Measurements from ENCODE around the gene GYPC.

Gene GYPC

DNA sequence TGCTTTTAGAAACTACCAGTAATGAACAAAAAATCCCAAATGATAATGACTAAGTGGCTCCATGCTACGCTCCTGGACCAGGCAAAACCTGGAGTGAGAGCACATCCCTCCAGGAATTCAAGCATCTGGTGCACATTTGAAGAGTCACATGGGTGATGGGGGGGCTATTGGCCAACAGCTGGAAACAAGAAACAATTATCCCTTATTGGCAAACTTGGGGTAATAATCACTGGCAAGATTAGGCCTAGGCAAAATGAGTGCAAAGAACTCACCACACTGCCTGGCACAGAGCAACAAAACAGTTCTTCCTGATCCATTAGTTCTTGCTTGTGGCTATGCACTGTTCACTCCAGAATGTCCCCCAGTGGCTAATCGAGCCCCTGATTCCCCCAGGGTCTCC, 66.1 kb downstream of the GYPC start:
- Histone ChIP-seq H3K4me3 (IDR thresholded peaks at IDR 0.05; ENCODE audit: insufficient read depth, low read depth, low read length) (no peak overlapping the region), H3K36me3 (ENCODE audit: insufficient read depth) (no peaks in the 10 kb centered on the region), H2AFZ (ENCODE audit: low read depth) (no peak overlapping the region), H3K79me2 (ENCODE audit: insufficient read depth, low read depth) (no peaks in the 10 kb centered on the region), H3K4me2 (no peak overlapping the region), H3K27me3 (ENCODE audit: insufficient read depth, low read depth) (no peaks in the 10 kb centered on the region), H3K4me1 (ENCODE audit: low read depth, poor library complexity, severe bottlenecking) (no peaks in the 10 kb centered on the region), H4K20me1 (ENCODE audit: insufficient read depth) (no peaks in the 10 kb centered on the region), H3K9ac (no peak overlapping the region), H3K27ac (no peak overlapping the region)
- TF ChIP-seq, protein P1, sequence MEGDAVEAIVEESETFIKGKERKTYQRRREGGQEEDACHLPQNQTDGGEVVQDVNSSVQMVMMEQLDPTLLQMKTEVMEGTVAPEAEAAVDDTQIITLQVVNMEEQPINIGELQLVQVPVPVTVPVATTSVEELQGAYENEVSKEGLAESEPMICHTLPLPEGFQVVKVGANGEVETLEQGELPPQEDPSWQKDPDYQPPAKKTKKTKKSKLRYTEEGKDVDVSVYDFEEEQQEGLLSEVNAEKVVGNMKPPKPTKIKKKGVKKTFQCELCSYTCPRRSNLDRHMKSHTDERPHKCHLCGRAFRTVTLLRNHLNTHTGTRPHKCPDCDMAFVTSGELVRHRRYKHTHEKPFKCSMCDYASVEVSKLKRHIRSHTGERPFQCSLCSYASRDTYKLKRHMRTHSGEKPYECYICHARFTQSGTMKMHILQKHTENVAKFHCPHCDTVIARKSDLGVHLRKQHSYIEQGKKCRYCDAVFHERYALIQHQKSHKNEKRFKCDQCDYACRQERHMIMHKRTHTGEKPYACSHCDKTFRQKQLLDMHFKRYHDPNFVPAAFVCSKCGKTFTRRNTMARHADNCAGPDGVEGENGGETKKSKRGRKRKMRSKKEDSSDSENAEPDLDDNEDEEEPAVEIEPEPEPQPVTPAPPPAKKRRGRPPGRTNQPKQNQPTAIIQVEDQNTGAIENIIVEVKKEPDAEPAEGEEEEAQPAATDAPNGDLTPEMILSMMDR (conservative IDR thresholded peaks at IDR 0.05; ENCODE audit: low read depth, low read length): no peak

- H4K20me1 ChIP-seq (ENCODE audit: insufficient read depth): no peaks in the 10 kb centered on the region
- H3K4me1 ChIP-seq (ENCODE audit: low read depth, poor library complexity, severe bottlenecking): no peaks in the 10 kb centered on the region
- no peaks in the 10 kb centered on the region for H3K27me3 ChIP-seq (ENCODE audit: insufficient read depth, low read depth)
- no peak overlapping the region for H3K27ac ChIP-seq
- H2AFZ ChIP-seq (ENCODE audit: low read depth): no peak overlapping the region
- no peak overlapping the region for H3K9ac ChIP-seq
- TF ChIP-seq, protein P1 (conservative IDR thresholded peaks at IDR 0.05; ENCODE audit: low read depth, low read length): no peak
- no peak overlapping the region for H3K4me3 ChIP-seq (IDR thresholded peaks at IDR 0.05; ENCODE audit: insufficient read depth, low read depth, low read length)
- no peak overlapping the region for H3K4me2 ChIP-seq
- H3K36me3 ChIP-seq (ENCODE audit: insufficient read depth): no peaks in the 10 kb centered on the region
- no peaks in the 10 kb centered on the region for H3K79me2 ChIP-seq (ENCODE audit: insufficient read depth, low read depth)
These were observed 66.6 kb downstream of the GYPC start for GRCh38 chr2:126722546-126722945.

GRCh38 chr2:126723281-126723815, 67.4 kb downstream of the GYPC start:
- no peaks in the 10 kb centered on the region for H3K36me3 ChIP-seq (ENCODE audit: insufficient read depth)
- TF ChIP-seq, protein P1 (conservative IDR thresholded peaks at IDR 0.05; ENCODE audit: low read depth, low read length): no peak
- H2AFZ ChIP-seq (ENCODE audit: low read depth): no peak overlapping the region

DNA sequence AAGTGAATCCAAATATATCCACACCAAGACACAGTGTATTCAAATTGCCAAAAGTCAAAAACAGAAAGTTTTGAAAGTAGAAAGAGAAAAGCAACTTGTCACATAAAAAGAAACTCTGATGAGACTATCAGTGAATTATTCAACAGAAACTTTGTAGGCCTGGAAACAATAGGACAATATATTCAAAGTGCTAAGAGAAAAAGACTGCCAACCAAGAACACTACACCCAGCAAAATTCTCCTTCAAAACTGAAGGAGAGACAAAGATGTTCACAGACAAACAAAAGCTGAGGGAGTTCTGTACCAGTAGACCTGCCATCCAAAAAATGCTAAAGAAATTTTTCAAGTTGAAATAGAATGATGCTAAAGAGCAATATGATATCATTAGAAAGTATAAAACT, 69.6 kb downstream of the GYPC start:
- no peak overlapping the region for H2AFZ ChIP-seq (ENCODE audit: low read depth)
- H3K79me2 ChIP-seq (ENCODE audit: insufficient read depth, low read depth): no peaks in the 10 kb centered on the region
- no peaks in the 10 kb centered on the region for H3K4me1 ChIP-seq (ENCODE audit: low read depth, poor library complexity, severe bottlenecking)
- H3K9ac ChIP-seq: no peak overlapping the region
- no peak overlapping the region for H3K27ac ChIP-seq
- no peaks in the 10 kb centered on the region for H4K20me1 ChIP-seq (ENCODE audit: insufficient read depth)
- no peak overlapping the region for H3K4me2 ChIP-seq
- TF ChIP-seq, protein P1 (conservative IDR thresholded peaks at IDR 0.05; ENCODE audit: low read depth, low read length): no peak
- H3K4me3 ChIP-seq (IDR thresholded peaks at IDR 0.05; ENCODE audit: insufficient read depth, low read depth, low read length): no peak overlapping the region
- H3K36me3 ChIP-seq (ENCODE audit: insufficient read depth): no peaks in the 10 kb centered on the region
- no peaks in the 10 kb centered on the region for H3K27me3 ChIP-seq (ENCODE audit: insufficient read depth, low read depth)

More at GRCh38 chr2:126723281-126723815, 67.4 kb downstream of the GYPC start:
- Histone ChIP-seq H3K4me3 (IDR thresholded peaks at IDR 0.05; ENCODE audit: insufficient read depth, low read depth, low read length) (no peak overlapping the region), H3K27ac (no peak overlapping the region), H3K9ac (no peak overlapping the region), H4K20me1 (ENCODE audit: insufficient read depth) (no peaks in the 10 kb centered on the region), H3K79me2 (ENCODE audit: insufficient read depth, low read depth) (no peaks in the 10 kb centered on the region), H3K4me2 (no peak overlapping the region), H3K27me3 (ENCODE audit: insufficient read depth, low read depth) (no peaks in the 10 kb centered on the region), H3K4me1 (ENCODE audit: low read depth, poor library complexity, severe bottlenecking) (no peaks in the 10 kb centered on the region)
